Measurements from ENCODE around the gene KRTAP10-4. TPM values are rescaled to one million over a fixed set of nuclear protein-coding genes. Genes with fewer than 3 reads are reported as not detected.

The KRTAP10-4 gene
- total and polyA plus RNA-seq, 9 donors = not detected

DNA sequence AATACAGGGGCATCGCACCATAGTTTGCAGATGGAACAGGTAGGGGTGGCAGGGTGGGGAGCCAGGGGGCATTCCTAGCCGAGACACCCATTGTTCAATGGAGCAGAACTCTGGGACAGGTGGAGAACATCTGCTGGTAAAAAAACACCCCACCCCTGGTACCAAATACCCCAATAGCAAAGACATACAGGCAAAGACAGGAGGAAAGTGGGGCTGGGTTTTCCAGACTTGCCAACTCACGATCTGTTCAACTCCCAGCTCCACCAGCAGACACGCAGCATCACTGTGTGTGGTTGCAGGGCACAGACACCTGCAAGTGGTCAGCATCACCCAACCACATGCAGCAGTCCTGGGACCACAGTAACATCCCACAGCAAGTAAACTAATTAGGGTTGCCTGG, 38.0 kb downstream of the KRTAP10-4 start:
- WGBS, 3 donors = 84 to 90% (median 89%) methylated on average over 4 of the region's 4 CpGs

DNA sequence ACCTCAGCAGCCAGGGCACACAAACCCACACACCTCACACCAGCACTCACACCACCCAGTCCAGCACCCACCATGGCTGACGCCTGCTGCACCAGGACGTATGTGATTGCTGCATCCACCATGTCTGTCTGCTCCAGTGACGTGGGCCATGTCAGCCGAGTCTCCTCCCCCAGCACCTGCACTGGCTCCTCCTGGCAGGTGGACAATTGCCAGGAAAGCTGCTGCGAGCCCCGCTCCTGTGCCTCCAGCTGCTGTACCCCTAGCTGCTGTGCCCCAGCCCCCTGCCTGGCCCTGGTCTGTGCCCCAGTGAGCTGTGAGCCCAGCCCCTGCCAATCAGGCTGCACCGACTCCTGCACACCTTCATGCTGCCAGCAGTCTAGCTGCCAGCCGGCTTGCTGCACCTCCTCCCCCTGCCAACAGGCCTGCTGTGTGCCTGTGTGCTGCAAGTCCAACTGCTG, 38.5 kb downstream of the KRTAP10-4 start, which contains the start of gene KRTAP10-8:
TSS of gene KRTAP10-8 (plus strand) at position 51 of the 458 bp plus-strand sequence. CDS start at position 73, 22 bp downstream.
- Histone ChIP-seq H3K4me3 (no peak within 1 kb of the TSS), H3K27ac (no peak within 1 kb of the TSS), H3K36me3 (no peaks in the 10 kb centered on the region), H3K27me3 (no peaks in the 10 kb centered on the region), H3K4me1 (ENCODE audit: insufficient read depth) (no peaks in the 10 kb centered on the region), H3K9me3 (no peaks in the 10 kb centered on the region)
- TF ChIP-seq, protein P1, sequence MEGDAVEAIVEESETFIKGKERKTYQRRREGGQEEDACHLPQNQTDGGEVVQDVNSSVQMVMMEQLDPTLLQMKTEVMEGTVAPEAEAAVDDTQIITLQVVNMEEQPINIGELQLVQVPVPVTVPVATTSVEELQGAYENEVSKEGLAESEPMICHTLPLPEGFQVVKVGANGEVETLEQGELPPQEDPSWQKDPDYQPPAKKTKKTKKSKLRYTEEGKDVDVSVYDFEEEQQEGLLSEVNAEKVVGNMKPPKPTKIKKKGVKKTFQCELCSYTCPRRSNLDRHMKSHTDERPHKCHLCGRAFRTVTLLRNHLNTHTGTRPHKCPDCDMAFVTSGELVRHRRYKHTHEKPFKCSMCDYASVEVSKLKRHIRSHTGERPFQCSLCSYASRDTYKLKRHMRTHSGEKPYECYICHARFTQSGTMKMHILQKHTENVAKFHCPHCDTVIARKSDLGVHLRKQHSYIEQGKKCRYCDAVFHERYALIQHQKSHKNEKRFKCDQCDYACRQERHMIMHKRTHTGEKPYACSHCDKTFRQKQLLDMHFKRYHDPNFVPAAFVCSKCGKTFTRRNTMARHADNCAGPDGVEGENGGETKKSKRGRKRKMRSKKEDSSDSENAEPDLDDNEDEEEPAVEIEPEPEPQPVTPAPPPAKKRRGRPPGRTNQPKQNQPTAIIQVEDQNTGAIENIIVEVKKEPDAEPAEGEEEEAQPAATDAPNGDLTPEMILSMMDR (IDR thresholded peaks at IDR 0.05) = no peak
- TF ChIP-seq POLR2A (IDR thresholded peaks at IDR 0.05) = no peak
- intact Hi-C loops (cut with DNase I) = no loop called here
- no peak for DNase-seq
- 74 to 89% (median 84%) methylated on average over 6 to 8 of the region's 8 CpGs for WGBS, 3 donors

More for the DNA sequence above, 38.0 kb downstream of the KRTAP10-4 start:
- Histone ChIP-seq H3K27me3 (no peaks in the 10 kb centered on the region), H3K9me3 (no peaks in the 10 kb centered on the region), H3K4me1 (ENCODE audit: insufficient read depth) (no peaks in the 10 kb centered on the region), H3K36me3 (no peaks in the 10 kb centered on the region), H3K4me3 (no peak overlapping the region), H3K27ac (no peak overlapping the region)
- TF ChIP-seq, protein P1 (IDR thresholded peaks at IDR 0.05) = no peak
- TF ChIP-seq EP300 (IDR thresholded peaks at IDR 0.05) = no peak
- intact Hi-C loops (cut with DNase I) = no loop called here
- no peak for DNase-seq

DNA sequence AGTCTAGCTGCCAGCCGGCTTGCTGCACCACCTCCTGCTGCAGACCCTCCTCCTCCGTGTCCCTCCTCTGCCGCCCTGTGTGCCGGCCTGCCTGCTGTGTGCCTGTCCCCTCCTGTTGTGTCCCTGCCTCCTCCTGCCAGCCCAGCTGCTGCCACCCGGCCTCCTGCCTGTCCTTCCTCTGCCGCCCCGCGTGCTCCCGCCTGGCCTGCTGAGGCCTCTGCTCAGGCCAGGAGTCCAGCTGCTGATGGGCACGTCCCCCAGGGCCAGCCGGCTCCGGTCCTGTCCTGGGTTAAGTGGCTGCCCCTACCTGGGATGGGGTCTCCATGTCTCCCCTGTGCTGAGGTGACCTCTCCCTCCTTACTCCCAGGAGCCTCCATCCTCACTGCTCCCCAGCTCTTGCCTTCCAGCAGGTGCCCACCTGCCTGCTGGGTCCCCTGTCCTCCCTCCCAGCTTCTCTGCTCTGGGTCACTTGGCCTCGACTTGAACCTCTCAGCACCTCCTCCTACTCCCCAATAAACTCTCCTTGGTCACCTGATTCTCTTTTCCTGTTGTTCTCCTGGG, 39.2 kb downstream of the KRTAP10-4 start:
- intact Hi-C loops (cut with DNase I) = no loop called here
- Histone ChIP-seq H3K36me3 (no peaks in the 10 kb centered on the region), H3K27me3 (no peaks in the 10 kb centered on the region), H3K4me3 (no peak overlapping the region), H3K4me1 (ENCODE audit: insufficient read depth) (no peaks in the 10 kb centered on the region), H3K27ac (no peak overlapping the region), H3K9me3 (no peaks in the 10 kb centered on the region)
- TF ChIP-seq EP300 (IDR thresholded peaks at IDR 0.05) = no peak
- TF ChIP-seq, protein P1 (IDR thresholded peaks at IDR 0.05) = no peak
- no peak for TF ChIP-seq POLR2A (IDR thresholded peaks at IDR 0.05)
- no peak for DNase-seq
- WGBS, 3 donors = 77 to 82% (median 79%) methylated on average over 13 of the region's 13 CpGs

DNA sequence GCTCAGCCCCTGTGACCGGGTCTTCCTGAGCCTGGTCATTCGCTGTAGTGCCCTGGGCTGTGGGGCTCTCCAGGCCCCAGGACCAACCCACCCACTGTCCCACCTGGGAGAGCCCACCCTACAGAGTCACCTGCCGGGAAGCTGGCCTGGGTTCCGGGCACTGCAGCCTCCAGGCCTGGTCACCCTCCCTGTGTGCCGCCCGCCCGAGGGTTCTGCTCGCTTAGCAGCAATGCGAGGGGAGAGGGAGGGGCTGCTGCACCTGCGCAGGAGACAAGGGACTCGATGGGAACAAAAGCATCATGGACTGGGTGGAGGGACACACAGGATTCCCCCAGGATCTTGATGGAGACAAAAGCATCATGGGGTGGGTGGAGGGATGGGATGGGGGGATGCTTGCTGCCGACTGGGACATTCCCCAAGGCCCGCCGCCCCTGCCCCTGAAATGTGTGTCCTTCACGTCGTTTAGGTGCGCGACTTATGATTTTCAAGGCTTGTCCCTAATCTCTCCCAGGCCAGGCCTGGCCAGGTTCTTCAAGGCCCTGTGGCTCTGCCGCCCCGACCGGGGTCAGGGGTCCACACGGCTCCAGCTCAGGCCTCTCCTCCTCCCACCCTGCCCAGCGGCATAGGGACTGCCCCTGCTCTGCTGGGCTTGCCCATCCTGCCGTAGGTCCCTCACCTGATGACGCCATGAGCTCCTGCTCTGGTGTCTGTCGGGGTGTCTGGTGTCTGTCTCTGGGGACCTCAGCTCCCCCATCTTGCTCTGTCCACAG, 40.0 kb downstream of the KRTAP10-4 start:
- Histone ChIP-seq H3K9me3 (no peaks in the 10 kb centered on the region), H3K27ac (no peak overlapping the region), H3K4me3 (no peak overlapping the region), H3K27me3 (no peaks in the 10 kb centered on the region), H3K4me1 (ENCODE audit: insufficient read depth) (no peaks in the 10 kb centered on the region), H3K36me3 (no peaks in the 10 kb centered on the region)
- intact Hi-C loops (cut with DNase I) = no loop called here
- no peak for DNase-seq
- 80 to 82% (median 81%) methylated on average over 25 to 26 of the region's 26 CpGs for WGBS, 3 donors
- TF ChIP-seq POLR2A (IDR thresholded peaks at IDR 0.05) = no peak
- TF ChIP-seq EP300 (IDR thresholded peaks at IDR 0.05) = no peak
- TF ChIP-seq, protein P1 (IDR thresholded peaks at IDR 0.05) = no peak
